ENCODE results near the gene POLR1E.

The POLR1E gene

GRCh38 chr9:37540634-37541033 is 54.9 kb downstream of the POLR1E start:
- DNase-seq (ENCODE audit: low read depth) = no peak

- no peak for DNase-seq (ENCODE audit: low read depth)
Observed at GRCh38 chr9:37541465-37541864, 55.7 kb downstream of the POLR1E start.

GRCh38 chr9:37542488-37542887 is 56.7 kb downstream of the POLR1E start:
- DNase-seq (ENCODE audit: low read depth) = no peak

- no peak for DNase-seq (ENCODE audit: low read depth)
Observed at GRCh38 chr9:37542895-37543294, 57.1 kb downstream of the POLR1E start.

- DNase-seq (ENCODE audit: low read depth) = no peak
Observed at GRCh38 chr9:37543468-37543867, 57.7 kb downstream of the POLR1E start.

- DNase-seq (ENCODE audit: low read depth) = no peak
Observed at GRCh38 chr9:37547328-37547878, 61.7 kb downstream of the POLR1E start.

GRCh38 chr9:37549527-37549926 is 63.8 kb downstream of the POLR1E start:
- DNase-seq (ENCODE audit: low read depth) = no peak

GRCh38 chr9:37550781-37551180 is 65.0 kb downstream of the POLR1E start:
- peak; percentile 28 for DNase-seq (ENCODE audit: low read depth)

GRCh38 chr9:37551468-37551867 is 65.7 kb downstream of the POLR1E start:
- DNase-seq (ENCODE audit: low read depth) = no peak

GRCh38 chr9:37551888-37552287 is 66.1 kb downstream of the POLR1E start:
- no peak for DNase-seq (ENCODE audit: low read depth)
